Activated B cell treated with CpG ODN at 0.5 μM for 24 hours (primary cell): Measurements from ENCODE around the gene TMEM263. TPM values are rescaled to one million over a fixed set of nuclear protein-coding genes. Genes with fewer than 3 reads are reported as not detected.
"Not testable (repeated sequence)": the region's sequence is repeated elsewhere in the genome, so short reads cannot be mapped to it uniquely, and the experiment has no call there.

ENCODE experiments used
- ATAC-seq: fragments of 200-7000 bp; cut with Tn5 transposase; one replicate; pipeline ENCODE4 v1.10.0; 2021; ENCODE audit warnings: low read depth, mild to moderate bottlenecking, moderate library complexity
- CTCF ChIA-PET: fragments of 350-600 bp; sonication (Branson Sonifier 250); formaldehyde crosslinking; loops from one replicate; lab custom pipeline; 2021; ENCODE audit warnings: antibody characterized with exemption; lab: Charles Lee
- POLR2A ChIA-PET: fragments of 350-600 bp; sonication (Branson Sonifier 250); formaldehyde crosslinking; loops from one replicate; lab custom pipeline; 2021; ENCODE audit warnings: antibody characterized with exemption; lab: Charles Lee
- DNase-seq: peaks from one replicate; pipeline ENCODE4 v3.0.0; 2022
- H3K27ac Mint-ChIP-seq: one replicate; pipeline ENCODE4 v1.8.0; 2020; ENCODE audit warnings: mixed read lengths
- H3K27me3 Mint-ChIP-seq: one replicate; pipeline ENCODE4 v1.8.0; 2021; ENCODE audit warnings: mixed read lengths
- H3K36me3 Mint-ChIP-seq: one replicate; pipeline ENCODE4 v1.8.0; 2021; ENCODE audit warnings: low read depth, mixed read lengths
- H3K4me1 Mint-ChIP-seq: one replicate; pipeline ENCODE4 v1.8.0; 2021; ENCODE audit warnings: mixed read lengths
- H3K4me3 Mint-ChIP-seq: one replicate; pipeline ENCODE4 v1.8.0; 2020; ENCODE audit warnings: mild to moderate bottlenecking, mixed read lengths
- H3K9me3 Mint-ChIP-seq: one replicate; pipeline ENCODE4 v1.8.0; 2020; ENCODE audit warnings: mixed read lengths
- CTCF ChIP-seq: fragments of 200-600 bp; IDR thresholded peaks from one replicate; pipeline ENCODE4 v1.8.0; 2022; ENCODE audit warnings: antibody characterized with exemption, mild to moderate bottlenecking
- intact Hi-C: fragments of 100-400 bp; cut with micrococcal nuclease; formaldehyde crosslinking; loops from one replicate; pipeline ENCODE4 v1.15.1; 2024
- total RNA-seq: library from RNA; stranded (reverse); gene quantifications from 2 replicates; pipeline ENCODE4 v1.2.3, GENCODE V29; 2022

TMEM263 gene
- total RNA-seq, 1 donor from 2014 or later = 15.1 TPM

DNA sequence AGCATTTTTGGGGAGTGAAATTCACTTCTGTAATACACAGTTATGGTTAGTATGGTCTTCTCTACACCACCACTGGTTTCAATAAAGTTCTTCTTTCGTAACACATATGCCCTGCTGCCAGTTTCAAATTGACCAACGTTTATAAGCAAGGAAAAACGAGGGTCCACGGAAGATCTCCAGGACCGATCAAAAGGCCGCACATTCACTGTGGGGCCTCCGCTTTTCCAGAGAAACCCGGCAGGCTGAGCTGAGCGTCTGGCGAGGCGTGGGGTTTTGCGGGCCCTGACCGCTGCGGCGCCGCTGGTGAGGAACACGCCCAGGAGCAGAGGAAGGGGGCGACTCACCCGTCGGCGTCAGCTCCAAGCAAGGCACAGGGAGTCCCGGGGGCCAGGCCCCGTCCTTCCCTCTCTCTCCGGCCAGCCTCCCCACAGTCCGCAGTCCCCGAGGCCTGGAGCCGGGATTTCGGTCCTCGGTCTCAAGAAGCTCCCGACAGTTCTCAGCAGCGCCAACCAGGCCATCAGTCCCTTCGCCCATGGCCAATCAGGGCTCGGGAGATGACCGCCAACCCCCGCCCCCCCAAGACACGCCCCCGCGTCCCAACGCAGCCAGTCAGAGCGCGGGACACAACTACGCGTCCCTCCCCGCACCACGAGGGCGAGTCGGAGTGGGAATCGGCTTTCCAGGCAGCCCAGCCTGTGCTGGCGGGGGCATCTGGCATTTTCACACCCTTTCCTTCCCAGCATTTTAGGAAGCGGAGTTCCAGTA lies 31.1 kb downstream of the TMEM263 start, which contains the start of gene MTERF2:
Gene MTERF2 (minus strand): TSS at position 522 of the 765 bp plus-strand sequence. CDS start 8,432 bp downstream, outside the sequence.
- Mint-ChIP-seq H3K4me1 (peaks cover 39% of the 10 kb centered on the region), H3K9me3 (peaks cover 5% of the 10 kb centered on the region), H3K27me3 (no peaks in the 10 kb centered on the region), H3K27ac (peak within 1 kb of the TSS; percentile 70), H3K36me3 (peaks cover 15% of the 10 kb centered on the region), H3K4me3 (peak within 1 kb of the TSS; percentile 95)
- TF ChIP-seq CTCF = no peak
- intact Hi-C loops = loop anchor here (1.0 to 10.0 kb wide), 5 partner anchors 31 to 685 kb away; partner anchors contain the start of genes CRY1, RIC8B and TCP11L2
- ATAC-seq (peak; percentile 99), DNase-seq (peak; percentile 61)
- CTCF ChIA-PET = no interaction called here
- POLR2A ChIA-PET = interaction anchor here (0.8 to 2.1 kb wide), 3 partner anchors 9 to 629 kb away, joined by 3 to 9 read pairs (median 9); partner anchors contain the start of genes POLR3B and TMEM263

- peak overlapping the region; percentile 95 for H3K4me3 Mint-ChIP-seq
- H3K9me3 Mint-ChIP-seq = peaks cover 5% of the 10 kb centered on the region
- no peaks in the 10 kb centered on the region for H3K27me3 Mint-ChIP-seq
- H3K27ac Mint-ChIP-seq = no peak overlapping the region
- H3K4me1 Mint-ChIP-seq = peaks cover 39% of the 10 kb centered on the region
- TF ChIP-seq CTCF = no peak
- ChIA-PET POLR2A (interaction anchor here (1.6 to 2.1 kb wide), 2 partner anchors 32 to 630 kb away, joined by 9 read pairs; partner anchors contain the start of genes POLR3B and TMEM263), CTCF (no interaction called here)
- ATAC-seq (no peak), DNase-seq (no peak)
- intact Hi-C loops = loop anchor here (1.0 to 10.0 kb wide), 4 partner anchors 32 to 213 kb away; partner anchors contain the start of genes CRY1 and RIC8B
- H3K36me3 Mint-ChIP-seq = peaks cover 15% of the 10 kb centered on the region
Observed at GRCh38 chr12:106987846-106988245, 32.1 kb downstream of the TMEM263 start.

DNA sequence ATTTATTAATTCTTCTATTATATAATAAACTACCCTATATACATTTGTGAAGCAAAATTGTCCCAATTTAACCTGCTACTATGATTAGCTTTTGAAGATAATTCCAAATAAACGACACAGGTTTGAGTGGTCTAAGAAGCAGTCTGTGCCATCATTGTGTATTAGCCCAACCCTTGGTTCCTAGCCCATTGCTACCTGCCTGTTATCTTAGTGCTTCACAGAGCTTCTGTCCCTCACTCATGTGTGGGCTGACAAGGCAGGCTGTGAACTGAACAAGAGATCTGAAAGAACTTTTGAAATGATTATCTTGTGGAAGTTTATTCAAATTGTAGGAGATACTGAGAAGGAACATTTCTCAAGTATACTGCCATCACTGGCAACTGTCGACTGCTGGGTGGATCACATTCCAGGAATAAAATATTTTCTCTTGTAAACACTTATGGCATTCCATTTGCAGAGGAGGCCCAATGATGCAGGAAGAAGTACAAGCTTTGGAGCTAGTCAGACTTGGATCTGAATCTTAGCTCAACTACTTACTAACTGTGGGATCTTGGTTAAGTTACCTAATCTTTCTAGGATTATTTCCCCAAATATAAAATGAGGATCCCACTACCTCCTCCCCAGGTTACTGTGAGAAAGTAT lies 39.0 kb downstream of the TMEM263 start:
- intact Hi-C loops = no loop called here
- H3K9me3 Mint-ChIP-seq = peaks cover 1% of the 10 kb centered on the region
- peaks cover 7% of the 10 kb centered on the region for H3K36me3 Mint-ChIP-seq
- POLR2A ChIA-PET = no interaction called here
- ATAC-seq = no peak
- H3K4me1 Mint-ChIP-seq = no peaks in the 10 kb centered on the region
- TF ChIP-seq CTCF = no peak
- no peak overlapping the region for H3K27ac Mint-ChIP-seq
- no peak overlapping the region for H3K4me3 Mint-ChIP-seq
- CTCF ChIA-PET = no interaction called here
- DNase-seq = no peak
- H3K27me3 Mint-ChIP-seq = no peaks in the 10 kb centered on the region

- H3K27me3 Mint-ChIP-seq, H3K9me3 Mint-ChIP-seq, H3K4me3 Mint-ChIP-seq, POLR2A ChIA-PET, DNase-seq, ATAC-seq, H3K4me1 Mint-ChIP-seq, H3K27ac Mint-ChIP-seq, intact Hi-C loops, CTCF ChIA-PET, H3K36me3 Mint-ChIP-seq: not testable (repeated sequence)
Observed at GRCh38 chr12:106996102-106996501, 40.4 kb downstream of the TMEM263 start.

GRCh38 chr12:106997916-106998315 lies 42.2 kb downstream of the TMEM263 start:
- ATAC-seq (no peak), DNase-seq (no peak)
- H3K4me1 Mint-ChIP-seq = no peaks in the 10 kb centered on the region
- ChIA-PET CTCF (no interaction called here), POLR2A (no interaction called here)
- intact Hi-C loops = no loop called here
- no peak for TF ChIP-seq CTCF
- peaks cover 5% of the 10 kb centered on the region for H3K9me3 Mint-ChIP-seq
- peaks cover 7% of the 10 kb centered on the region for H3K36me3 Mint-ChIP-seq
- H3K27ac Mint-ChIP-seq = no peak overlapping the region
- no peaks in the 10 kb centered on the region for H3K27me3 Mint-ChIP-seq
- H3K4me3 Mint-ChIP-seq = no peak overlapping the region
